HepG2 (cell line): ENCODE measurements around the gene RINL. TPM values are rescaled to one million over a fixed set of nuclear protein-coding genes. Genes with fewer than 3 reads are reported as not detected.

Experiments used
- FOXO1 ChIP-seq: sonication (generic); formaldehyde crosslinking; IDR thresholded peaks from 2 replicates; pipeline ENCODE4 v1.4.0; 2020; ENCODE audit warnings: missing genetic modification reagents
- MXD1 ChIP-seq: sonication (generic); formaldehyde crosslinking; IDR thresholded peaks from 2 replicates; pipeline ENCODE4 v1.4.0; 2020; ENCODE audit warnings: mild to moderate bottlenecking, missing genetic modification reagents
- NFAT5 ChIP-seq: sonication (generic); formaldehyde crosslinking; IDR thresholded peaks from 2 replicates; pipeline ENCODE4 v1.4.0; 2020; ENCODE audit warnings: missing genetic modification reagents
- RAD51 ChIP-seq: fragments of 450-650 bp; IDR thresholded peaks from 2 replicates; pipeline ENCODE4 v1.6.1; 2016; ENCODE audit warnings: borderline replicate concordance
- RARG ChIP-seq: sonication (generic); formaldehyde crosslinking; IDR thresholded peaks from 2 replicates; pipeline ENCODE4 v1.4.0; 2020; ENCODE audit warnings: low read depth, mild to moderate bottlenecking, missing genetic modification reagents
- RFXAP ChIP-seq: sonication (generic); formaldehyde crosslinking; IDR thresholded peaks from 2 replicates; pipeline ENCODE4 v1.4.0; 2020; ENCODE audit warnings: missing genetic modification reagents, borderline replicate concordance
- RORA ChIP-seq: sonication (generic); formaldehyde crosslinking; IDR thresholded peaks from 2 replicates; pipeline ENCODE4 v1.5.0; 2020; ENCODE audit warnings: mild to moderate bottlenecking, missing genetic modification reagents, moderate library complexity
- SP5 ChIP-seq: IDR thresholded peaks from 2 replicates; pipeline ENCODE4 v1.6.1; 2016; ENCODE audit warnings: low read depth, borderline replicate concordance
- STAT6 ChIP-seq: sonication (generic); formaldehyde crosslinking; IDR thresholded peaks from 2 replicates; pipeline ENCODE4 v1.4.0; 2020; ENCODE audit warnings: missing genetic modification reagents, mild to moderate bottlenecking, borderline replicate concordance
- USF2 ChIP-seq, 2 experiments: sonication (generic) in 1 of 2; formaldehyde crosslinking in 1 of 2; IDR thresholded peaks; 2 replicates each; pipeline versions ENCODE4 v1.5.1 to v1.6.1; 2011 to 2020; ENCODE audit warnings: borderline replicate concordance in 1 of 2, low read depth in 1 of 2, low read length in 1 of 2, mild to moderate bottlenecking in 1 of 2, missing genetic modification reagents in 1 of 2, moderate library complexity in 1 of 2
- ZFP1 ChIP-seq: IDR thresholded peaks from 2 replicates; pipeline ENCODE4 v1.6.1; 2016
- ZNF253 ChIP-seq: sonication (generic); formaldehyde crosslinking; IDR thresholded peaks from 2 replicates; pipeline ENCODE4 v1.8.0; 2022; ENCODE audit warnings: mild to moderate bottlenecking, missing genetic modification reagents, borderline replicate concordance
- ZNF33A ChIP-seq: sonication (generic); formaldehyde crosslinking; IDR thresholded peaks from 2 replicates; pipeline ENCODE4 v1.5.1; 2020; ENCODE audit warnings: missing genetic modification reagents, mild to moderate bottlenecking, moderate library complexity, borderline replicate concordance
- ZNF441 ChIP-seq: sonication (generic); formaldehyde crosslinking; IDR thresholded peaks from 2 replicates; pipeline ENCODE4 v1.7.0; 2021; ENCODE audit warnings: missing genetic modification reagents, borderline replicate concordance
- ZNF513 ChIP-seq: sonication (generic); formaldehyde crosslinking; conservative IDR thresholded peaks from 2 replicates; pipeline ENCODE4 v1.5.0; 2020; ENCODE audit warnings: missing genetic modification reagents
- ZNF569 ChIP-seq: sonication (generic); formaldehyde crosslinking; IDR thresholded peaks from 2 replicates; pipeline ENCODE4 v1.5.0; 2020; ENCODE audit warnings: mild to moderate bottlenecking, missing genetic modification reagents, moderate library complexity, borderline replicate concordance
- polyA plus RNA-seq, 8 experiments: library from polyadenylated mRNA; depleted of rRNA in 3 of 8; stranded (reverse) in 7 of 8; unstranded in 1 of 8; fragments of >200 nt; fragmentation: Illumina TruSeq in 4 of 8; extraction: Trizol in 4 of 8; gene quantifications; 2 replicates each; pipeline versions ENCODE4 v1.2.1 to v1.2.3, GENCODE V29; 2011 to 2016; ENCODE audit warnings: low read depth in 4 of 8, missing spikeins in 1 of 8, mixed read lengths in 1 of 8; ENCODE audit not compliant: insufficient read depth in 1 of 8
- total RNA-seq, 5 experiments: library from RNA; depleted of rRNA; stranded (reverse); fragments of >200 nt; fragmentation: Illumina TruSeq; extraction: Trizol; gene quantifications; 2 replicates each; pipeline ENCODE4 v1.2.3, GENCODE V29; 2016; ENCODE audit warnings: low read depth in 1 of 5

The RINL gene
- total and polyA plus RNA-seq, 2 of the 13 experiments (the other 11 are each of a cell fraction or from before 2014, with no cell fraction given) = 11.4 to 18.0 TPM

GRCh38 chr19:38877781-38878574 is at the start of gene RINL (continued):
- TF ChIP-seq ZNF33A (CRISPR knock-in tag) (no peak), ZNF253 (CRISPR knock-in tag) (no peak), ZNF441 (CRISPR knock-in tag) (no peak), ZFP1 (CRISPR knock-in tag) (no peak), SP5 (CRISPR knock-in tag) (no peak), RORA (CRISPR knock-in tag) (no peak), RARG (CRISPR knock-in tag) (no peak), MXD1 (no peak), RAD51 (no peak), ZNF513 (CRISPR knock-in tag) (no peak), STAT6 (CRISPR knock-in tag) (no peak), FOXO1 (CRISPR knock-in tag) (no peak), NFAT5 (CRISPR knock-in tag) (no peak), USF2 (IDR thresholded peaks at IDR 0.05; ENCODE audit: low read depth, low read length) (no peak), USF2 (CRISPR knock-in tag; IDR thresholded peaks at IDR 0.05; ENCODE audit: borderline replicate concordance) (no peak), ZNF569 (CRISPR knock-in tag) (no peak), RFXAP (no peak)
